ENCODE measurements around the gene PSIP1.

DNA sequence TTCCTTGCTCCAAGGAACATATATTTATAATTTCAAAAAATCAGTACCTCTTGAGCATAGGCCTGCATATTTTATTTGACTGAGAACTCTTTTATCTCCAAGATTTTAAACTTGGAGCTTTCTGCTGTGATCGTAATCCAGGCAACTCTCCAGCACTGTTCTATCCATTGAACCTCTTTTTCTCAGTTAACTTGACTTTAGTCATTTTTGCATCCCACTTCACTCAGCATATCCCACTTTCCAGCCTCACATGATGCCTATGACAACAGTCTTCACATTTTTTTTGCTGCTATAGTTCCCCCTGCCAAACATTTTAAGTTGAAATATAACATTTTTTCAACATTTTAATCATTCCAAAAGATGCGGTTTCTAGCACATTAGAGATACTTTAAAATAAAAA, 9.1 kb upstream of the PSIP1 start:
- TF ChIP-seq POLR2A (IDR thresholded peaks at IDR 0.05), result no peak
- TF ChIP-seq, protein P1, sequence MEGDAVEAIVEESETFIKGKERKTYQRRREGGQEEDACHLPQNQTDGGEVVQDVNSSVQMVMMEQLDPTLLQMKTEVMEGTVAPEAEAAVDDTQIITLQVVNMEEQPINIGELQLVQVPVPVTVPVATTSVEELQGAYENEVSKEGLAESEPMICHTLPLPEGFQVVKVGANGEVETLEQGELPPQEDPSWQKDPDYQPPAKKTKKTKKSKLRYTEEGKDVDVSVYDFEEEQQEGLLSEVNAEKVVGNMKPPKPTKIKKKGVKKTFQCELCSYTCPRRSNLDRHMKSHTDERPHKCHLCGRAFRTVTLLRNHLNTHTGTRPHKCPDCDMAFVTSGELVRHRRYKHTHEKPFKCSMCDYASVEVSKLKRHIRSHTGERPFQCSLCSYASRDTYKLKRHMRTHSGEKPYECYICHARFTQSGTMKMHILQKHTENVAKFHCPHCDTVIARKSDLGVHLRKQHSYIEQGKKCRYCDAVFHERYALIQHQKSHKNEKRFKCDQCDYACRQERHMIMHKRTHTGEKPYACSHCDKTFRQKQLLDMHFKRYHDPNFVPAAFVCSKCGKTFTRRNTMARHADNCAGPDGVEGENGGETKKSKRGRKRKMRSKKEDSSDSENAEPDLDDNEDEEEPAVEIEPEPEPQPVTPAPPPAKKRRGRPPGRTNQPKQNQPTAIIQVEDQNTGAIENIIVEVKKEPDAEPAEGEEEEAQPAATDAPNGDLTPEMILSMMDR (IDR thresholded peaks at IDR 0.05 in 4 of 5, conservative IDR thresholded peaks at IDR 0.05 in 1 of 5), result no peak

Measured in gastrocnemius medialis (tissue), 4 donors.